HEK293T (cell line): ENCODE measurements around the gene CCP110.

ENCODE experiments used
- ARNT ChIP-seq: fragments of 450-650 bp; IDR thresholded peaks from 2 replicates; pipeline ENCODE4 v1.6.1; 2017; ENCODE audit warnings: mild to moderate bottlenecking
- BHLHE40 ChIP-seq: fragments of 450-650 bp; IDR thresholded peaks from 2 replicates; pipeline ENCODE4 v1.6.1; 2016; ENCODE audit warnings: mild to moderate bottlenecking, moderate library complexity, borderline replicate concordance
- ELF4 ChIP-seq: fragments of 450-650 bp; IDR thresholded peaks from 2 replicates; pipeline ENCODE4 v1.6.1; 2017; ENCODE audit warnings: antibody characterized with exemption
- FOXA1 ChIP-seq: fragments of 450-650 bp; IDR thresholded peaks from 2 replicates; pipeline ENCODE4 v1.6.1; 2016; ENCODE audit warnings: mild to moderate bottlenecking
- FOXK2 ChIP-seq: fragments of 450-650 bp; IDR thresholded peaks from 2 replicates; pipeline ENCODE4 v1.6.1; 2016; ENCODE audit warnings: mild to moderate bottlenecking
- FOXM1 ChIP-seq: fragments of 450-650 bp; IDR thresholded peaks from 2 replicates; pipeline ENCODE4 v1.6.1; 2017; ENCODE audit warnings: mild to moderate bottlenecking, borderline replicate concordance
- NFRKB ChIP-seq: fragments of 450-650 bp; IDR thresholded peaks from 2 replicates; pipeline ENCODE4 v1.6.1; 2016; ENCODE audit warnings: mild to moderate bottlenecking, moderate library complexity
- PKNOX1 ChIP-seq: fragments of 450-650 bp; IDR thresholded peaks from 2 replicates; pipeline ENCODE4 v1.6.1; 2016
- SP1 ChIP-seq: fragments of 450-650 bp; IDR thresholded peaks from 2 replicates; pipeline ENCODE4 v1.6.1; 2017
- SUZ12 ChIP-seq: fragments of 450-650 bp; IDR thresholded peaks from 2 replicates; pipeline ENCODE4 v1.6.1; 2016; ENCODE audit warnings: mild to moderate bottlenecking
- TARDBP ChIP-seq: fragments of 450-650 bp; IDR thresholded peaks from 2 replicates; pipeline ENCODE4 v1.6.1; 2016

GRCh38 chr16:19479302-19479721, 44.4 kb upstream of the CCP110 start:
- no peak for TF ChIP-seq FOXM1
- no peak for TF ChIP-seq SP1
- TF ChIP-seq BHLHE40: no peak
- TF ChIP-seq PKNOX1: no peak
- TF ChIP-seq TARDBP: no peak
- TF ChIP-seq FOXA1: no peak
- no peak for TF ChIP-seq FOXK2
- no peak for TF ChIP-seq ARNT
- TF ChIP-seq SUZ12: no peak
- no peak for TF ChIP-seq ELF4
- no peak for TF ChIP-seq NFRKB
